ENCODE results near the gene FGGY.

FGGY gene

DNA sequence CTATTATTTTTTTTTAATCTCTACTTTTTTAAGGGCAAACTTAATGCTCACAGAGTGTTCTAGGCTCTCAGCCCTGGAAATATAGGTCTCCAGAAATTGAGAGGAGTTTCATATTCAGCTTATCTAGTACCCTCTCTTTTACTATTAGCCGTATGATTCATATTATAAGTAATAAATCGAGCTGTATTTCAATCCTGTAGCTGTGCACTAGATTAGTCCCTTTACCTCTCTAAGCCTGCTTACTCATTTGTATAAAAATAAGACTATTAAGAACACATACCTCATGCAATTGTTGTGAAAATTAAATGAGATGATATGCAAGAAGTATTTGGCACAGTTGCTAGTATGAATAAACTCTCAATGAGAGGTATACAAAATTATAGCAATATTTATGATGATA lies 389.7 kb downstream of the FGGY start:
- Histone ChIP-seq H3K27me3 (ENCODE audit: insufficient read depth, low read length, poor library complexity) (no peaks in the 10 kb centered on the region), H3K79me2 (ENCODE audit: insufficient read depth, low read length) (no peaks in the 10 kb centered on the region), H3K4me3 (ENCODE audit: low read depth in 1 of 2, low read length in 2 of 2) (no peak overlapping the region), H2AFZ (ENCODE audit: low read depth, low read length) (no peak overlapping the region), H3K4me2 (ENCODE audit: insufficient read depth, low read length) (no peak overlapping the region), H3K9ac (ENCODE audit: low read depth, low read length) (no peak overlapping the region), H3K27ac (ENCODE audit: low read length) (no peak overlapping the region), H3K9me3 (ENCODE audit: insufficient read depth, low read length, severe bottlenecking) (no peaks in the 10 kb centered on the region), H3K4me1 (ENCODE audit: insufficient read depth, low read length) (no peaks in the 10 kb centered on the region), H3K36me3 (ENCODE audit: insufficient read depth, low read length) (no peaks in the 10 kb centered on the region), H4K20me1 (ENCODE audit: insufficient read depth, low read length) (no peaks in the 10 kb centered on the region)
- TF ChIP-seq EZH2 (IDR thresholded peaks at IDR 0.05; ENCODE audit: borderline replicate concordance, low read depth, low read length, severe bottlenecking): no peak
- TF ChIP-seq, protein P1, sequence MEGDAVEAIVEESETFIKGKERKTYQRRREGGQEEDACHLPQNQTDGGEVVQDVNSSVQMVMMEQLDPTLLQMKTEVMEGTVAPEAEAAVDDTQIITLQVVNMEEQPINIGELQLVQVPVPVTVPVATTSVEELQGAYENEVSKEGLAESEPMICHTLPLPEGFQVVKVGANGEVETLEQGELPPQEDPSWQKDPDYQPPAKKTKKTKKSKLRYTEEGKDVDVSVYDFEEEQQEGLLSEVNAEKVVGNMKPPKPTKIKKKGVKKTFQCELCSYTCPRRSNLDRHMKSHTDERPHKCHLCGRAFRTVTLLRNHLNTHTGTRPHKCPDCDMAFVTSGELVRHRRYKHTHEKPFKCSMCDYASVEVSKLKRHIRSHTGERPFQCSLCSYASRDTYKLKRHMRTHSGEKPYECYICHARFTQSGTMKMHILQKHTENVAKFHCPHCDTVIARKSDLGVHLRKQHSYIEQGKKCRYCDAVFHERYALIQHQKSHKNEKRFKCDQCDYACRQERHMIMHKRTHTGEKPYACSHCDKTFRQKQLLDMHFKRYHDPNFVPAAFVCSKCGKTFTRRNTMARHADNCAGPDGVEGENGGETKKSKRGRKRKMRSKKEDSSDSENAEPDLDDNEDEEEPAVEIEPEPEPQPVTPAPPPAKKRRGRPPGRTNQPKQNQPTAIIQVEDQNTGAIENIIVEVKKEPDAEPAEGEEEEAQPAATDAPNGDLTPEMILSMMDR (IDR thresholded peaks at IDR 0.05; ENCODE audit: borderline replicate concordance, extremely low read depth, low read length, poor library complexity, severe bottlenecking): no peak
- ATAC-seq (ENCODE audit: insufficient read depth, low read depth): no peak
- DNase-seq: no peak

DNA sequence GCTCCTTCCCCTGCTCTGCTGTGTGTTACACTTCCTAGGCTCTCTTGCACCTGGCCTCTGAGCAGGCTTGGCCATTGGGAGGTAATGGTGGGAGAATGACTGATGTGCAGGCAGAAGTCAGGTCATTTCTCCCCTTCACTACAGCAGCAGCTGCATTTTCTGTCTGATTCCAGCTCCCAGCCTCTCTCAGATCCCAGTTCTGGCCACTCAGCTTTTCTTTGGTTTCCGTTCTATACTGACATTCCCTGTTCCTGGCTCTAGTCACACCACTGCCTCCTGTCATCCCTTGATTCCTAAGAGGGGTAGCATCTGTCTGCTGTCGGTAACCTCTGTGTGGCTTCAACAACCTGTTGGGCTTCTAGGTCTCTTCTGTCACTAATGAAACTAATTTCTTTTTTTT lies 390.2 kb downstream of the FGGY start:
- no peaks in the 10 kb centered on the region for H3K9me3 ChIP-seq (ENCODE audit: insufficient read depth, low read length, severe bottlenecking)
- H2AFZ ChIP-seq (ENCODE audit: low read depth, low read length): no peak overlapping the region
- H3K4me1 ChIP-seq (ENCODE audit: insufficient read depth, low read length): no peaks in the 10 kb centered on the region
- H3K27ac ChIP-seq (ENCODE audit: low read length): no peak overlapping the region
- no peaks in the 10 kb centered on the region for H3K27me3 ChIP-seq (ENCODE audit: insufficient read depth, low read length, poor library complexity)
- no peak for ATAC-seq (ENCODE audit: insufficient read depth, low read depth)
- no peaks in the 10 kb centered on the region for H3K79me2 ChIP-seq (ENCODE audit: insufficient read depth, low read length)
- no peak overlapping the region for H3K9ac ChIP-seq (ENCODE audit: low read depth, low read length)
- no peaks in the 10 kb centered on the region for H4K20me1 ChIP-seq (ENCODE audit: insufficient read depth, low read length)
- no peak overlapping the region for H3K4me3 ChIP-seq (ENCODE audit: low read depth in 1 of 2, low read length in 2 of 2)
- TF ChIP-seq, protein P1 (IDR thresholded peaks at IDR 0.05; ENCODE audit: borderline replicate concordance, extremely low read depth, low read length, poor library complexity, severe bottlenecking): no peak
- no peak for TF ChIP-seq EZH2 (IDR thresholded peaks at IDR 0.05; ENCODE audit: borderline replicate concordance, low read depth, low read length, severe bottlenecking)
- H3K36me3 ChIP-seq (ENCODE audit: insufficient read depth, low read length): no peaks in the 10 kb centered on the region
- no peak for DNase-seq
- H3K4me2 ChIP-seq (ENCODE audit: insufficient read depth, low read length): no peak overlapping the region

DNA sequence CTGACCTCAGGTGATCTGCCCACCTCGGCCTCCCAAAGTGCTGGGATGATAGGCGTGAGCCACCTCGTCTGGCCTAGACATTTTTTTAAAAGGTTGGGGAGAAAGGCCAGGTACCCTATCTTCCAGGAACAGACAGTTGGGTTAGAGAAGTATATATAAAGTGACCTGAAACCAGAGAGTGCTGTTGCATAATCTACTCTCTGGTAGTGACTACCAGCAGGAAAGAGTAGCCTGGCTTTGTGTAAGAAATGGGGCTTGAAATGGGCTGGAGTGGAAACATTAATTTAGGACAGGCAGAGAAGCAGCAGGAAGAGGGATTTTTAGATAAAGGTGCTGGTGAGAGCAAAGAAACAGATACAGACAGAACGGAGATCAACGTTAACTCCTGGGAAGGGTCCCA lies 392.1 kb downstream of the FGGY start:
- Histone ChIP-seq H3K9ac (ENCODE audit: low read depth, low read length) (no peak overlapping the region), H4K20me1 (ENCODE audit: insufficient read depth, low read length) (no peaks in the 10 kb centered on the region), H3K27me3 (ENCODE audit: insufficient read depth, low read length, poor library complexity) (no peaks in the 10 kb centered on the region), H3K4me3 (ENCODE audit: low read depth in 1 of 2, low read length in 2 of 2) (no peak overlapping the region), H3K79me2 (ENCODE audit: insufficient read depth, low read length) (no peaks in the 10 kb centered on the region), H3K9me3 (ENCODE audit: insufficient read depth, low read length, severe bottlenecking) (no peaks in the 10 kb centered on the region), H3K27ac (ENCODE audit: low read length) (no peak overlapping the region), H2AFZ (ENCODE audit: low read depth, low read length) (no peak overlapping the region), H3K4me1 (ENCODE audit: insufficient read depth, low read length) (no peaks in the 10 kb centered on the region), H3K4me2 (ENCODE audit: insufficient read depth, low read length) (no peak overlapping the region), H3K36me3 (ENCODE audit: insufficient read depth, low read length) (no peaks in the 10 kb centered on the region)
- ATAC-seq (ENCODE audit: insufficient read depth, low read depth): no peak
- no peak for TF ChIP-seq EZH2 (IDR thresholded peaks at IDR 0.05; ENCODE audit: borderline replicate concordance, low read depth, low read length, severe bottlenecking)
- TF ChIP-seq, protein P1 (IDR thresholded peaks at IDR 0.05; ENCODE audit: borderline replicate concordance, extremely low read depth, low read length, poor library complexity, severe bottlenecking): no peak
- no peak for DNase-seq

DNA sequence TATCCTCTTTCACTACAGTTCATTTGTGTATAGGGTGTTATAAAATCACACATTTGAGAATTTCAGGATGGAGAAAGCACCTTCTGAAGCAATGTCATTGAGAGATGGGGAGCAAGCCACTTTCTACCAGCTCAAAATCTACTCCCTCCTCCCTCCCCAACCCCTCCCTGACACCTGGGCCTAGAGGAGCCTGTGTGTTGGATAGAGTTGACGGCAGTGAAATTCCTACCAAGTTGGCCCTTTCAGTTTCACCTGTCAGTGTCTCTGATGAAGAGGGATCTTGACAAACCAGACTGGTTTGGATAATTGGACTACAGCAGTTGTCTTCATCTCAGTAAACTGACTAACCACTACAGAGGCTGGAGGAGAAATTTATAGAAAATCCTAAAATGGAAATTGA lies 392.8 kb downstream of the FGGY start:
- H2AFZ ChIP-seq (ENCODE audit: low read depth, low read length): no peak overlapping the region
- TF ChIP-seq, protein P1 (IDR thresholded peaks at IDR 0.05; ENCODE audit: borderline replicate concordance, extremely low read depth, low read length, poor library complexity, severe bottlenecking): no peak
- TF ChIP-seq EZH2 (IDR thresholded peaks at IDR 0.05; ENCODE audit: borderline replicate concordance, low read depth, low read length, severe bottlenecking): no peak
- H3K9ac ChIP-seq (ENCODE audit: low read depth, low read length): no peak overlapping the region
- H4K20me1 ChIP-seq (ENCODE audit: insufficient read depth, low read length): no peaks in the 10 kb centered on the region
- no peak overlapping the region for H3K27ac ChIP-seq (ENCODE audit: low read length)
- H3K36me3 ChIP-seq (ENCODE audit: insufficient read depth, low read length): no peaks in the 10 kb centered on the region
- H3K79me2 ChIP-seq (ENCODE audit: insufficient read depth, low read length): no peaks in the 10 kb centered on the region
- no peaks in the 10 kb centered on the region for H3K9me3 ChIP-seq (ENCODE audit: insufficient read depth, low read length, severe bottlenecking)
- ATAC-seq (ENCODE audit: insufficient read depth, low read depth): no peak
- H3K4me2 ChIP-seq (ENCODE audit: insufficient read depth, low read length): no peak overlapping the region
- H3K27me3 ChIP-seq (ENCODE audit: insufficient read depth, low read length, poor library complexity): no peaks in the 10 kb centered on the region
- no peaks in the 10 kb centered on the region for H3K4me1 ChIP-seq (ENCODE audit: insufficient read depth, low read length)
- H3K4me3 ChIP-seq (ENCODE audit: low read depth in 1 of 2, low read length in 2 of 2): no peak overlapping the region
- no peak for DNase-seq

Data from DND-41 (cell line).